ENCODE measurements around the gene RAD54L. TPM values are rescaled to one million over a fixed set of nuclear protein-coding genes. Genes with fewer than 3 reads are reported as not detected.
A peak's percentile ranks its signal among the peaks of the same experiment; 100 is the strongest.

Gene RAD54L
- total RNA-seq, 1 donor from 2014 or later, result 22.2 TPM

GRCh38 chr1:46203738-46204405 lies 43.7 kb upstream of the RAD54L start:
- peaks cover 7% of the 10 kb centered on the region for H3F3A ChIP-seq (ENCODE audit: low read depth)
- no peaks in the 10 kb centered on the region for H3K9me3 Mint-ChIP-seq
- no peaks in the 10 kb centered on the region for H4K20me1 ChIP-seq (ENCODE audit: low read depth)
- peaks cover 2% of the 10 kb centered on the region for H3K36me3 Mint-ChIP-seq
- DNase-seq (ENCODE audit: low spot score), result no peak
- no peak overlapping the region for H3K27ac ChIP-seq
- H2AFZ ChIP-seq (replicated peaks), result peak overlapping the region; percentile 98
- no peaks in the 10 kb centered on the region for H3K9me3 ChIP-seq (ENCODE audit: low read depth)
- peaks cover 4% of the 10 kb centered on the region for H3K27me3 ChIP-seq
- no peak overlapping the region for H3K9ac ChIP-seq
- H3K36me3 ChIP-seq, result no peaks in the 10 kb centered on the region
- H3K4me1 Mint-ChIP-seq, result peaks cover 40% of the 10 kb centered on the region
- H3K27ac Mint-ChIP-seq, result peak overlapping the region; percentile 74
- TF ChIP-seq EZH2 (IDR thresholded peaks at IDR 0.05) (no peak), CTCF (IDR thresholded peaks at IDR 0.05) (no peak), EZH2phosphoT487 (IDR thresholded peaks at IDR 0.05) (no peak)
- H3K4me1 ChIP-seq, result no peaks in the 10 kb centered on the region
- H3K27me3 Mint-ChIP-seq (ENCODE audit: insufficient read depth, low read depth), result peaks cover 3% of the 10 kb centered on the region
- H3K4me2 ChIP-seq, result peak overlapping the region; percentile 82
- H3K4me3 ChIP-seq, result peak overlapping the region; percentile 81
- no peaks in the 10 kb centered on the region for H3K79me2 ChIP-seq (ENCODE audit: low read depth)
- H3K4me3 Mint-ChIP-seq, result peak overlapping the region; percentile 93

GRCh38 chr1:46204406-46204742 lies 43.2 kb upstream of the RAD54L start:
- TF ChIP-seq EZH2phosphoT487 (IDR thresholded peaks at IDR 0.05), result no peak
- TF ChIP-seq CTCF (IDR thresholded peaks at IDR 0.05), result no peak
- no peak for TF ChIP-seq EZH2 (IDR thresholded peaks at IDR 0.05)
- Histone ChIP-seq H3K4me3 (peak overlapping the region; percentile 81), H3K4me1 (no peaks in the 10 kb centered on the region), H3K9ac (no peak overlapping the region), H3K4me2 (peak overlapping the region; percentile 82), H4K20me1 (ENCODE audit: low read depth) (no peaks in the 10 kb centered on the region), H3F3A (ENCODE audit: low read depth) (peaks cover 3% of the 10 kb centered on the region), H3K36me3 (no peaks in the 10 kb centered on the region), H3K79me2 (ENCODE audit: low read depth) (no peaks in the 10 kb centered on the region), H3K9me3 (ENCODE audit: low read depth) (no peaks in the 10 kb centered on the region), H2AFZ (replicated peaks) (no peak overlapping the region), H3K27me3 (peaks cover 4% of the 10 kb centered on the region), H3K27ac (no peak overlapping the region)
- H3K4me1 Mint-ChIP-seq, result peaks cover 36% of the 10 kb centered on the region
- H3K4me3 Mint-ChIP-seq, result peak overlapping the region; percentile 93
- no peaks in the 10 kb centered on the region for H3K9me3 Mint-ChIP-seq
- H3K36me3 Mint-ChIP-seq, result peaks cover 2% of the 10 kb centered on the region
- no peak for DNase-seq (ENCODE audit: low spot score)
- H3K27me3 Mint-ChIP-seq (ENCODE audit: insufficient read depth, low read depth), result peaks cover 3% of the 10 kb centered on the region
- peak overlapping the region; percentile 74 for H3K27ac Mint-ChIP-seq

- Histone ChIP-seq H3F3A (ENCODE audit: low read depth) (no peaks in the 10 kb centered on the region), H3K79me2 (ENCODE audit: low read depth) (no peaks in the 10 kb centered on the region), H3K36me3 (no peaks in the 10 kb centered on the region), H3K9ac (no peak overlapping the region), H3K9me3 (ENCODE audit: low read depth) (no peaks in the 10 kb centered on the region), H3K27ac (no peak overlapping the region), H2AFZ (replicated peaks) (no peak overlapping the region), H3K4me1 (no peaks in the 10 kb centered on the region), H3K27me3 (peaks cover 4% of the 10 kb centered on the region), H3K4me3 (no peak overlapping the region), H3K4me2 (no peak overlapping the region), H4K20me1 (ENCODE audit: low read depth) (no peaks in the 10 kb centered on the region)
- H3K9me3 Mint-ChIP-seq, result no peaks in the 10 kb centered on the region
- peak overlapping the region; percentile 64 for H3K4me3 Mint-ChIP-seq
- H3K4me1 Mint-ChIP-seq, result peaks cover 35% of the 10 kb centered on the region
- H3K27me3 Mint-ChIP-seq (ENCODE audit: insufficient read depth, low read depth), result peaks cover 2% of the 10 kb centered on the region
- H3K27ac Mint-ChIP-seq, result no peak overlapping the region
- no peak for TF ChIP-seq EZH2 (IDR thresholded peaks at IDR 0.05)
- TF ChIP-seq EZH2phosphoT487 (IDR thresholded peaks at IDR 0.05), result no peak
- DNase-seq (ENCODE audit: low spot score), result no peak
- H3K36me3 Mint-ChIP-seq, result peaks cover 2% of the 10 kb centered on the region
Measured at GRCh38 chr1:46205141-46205540, 42.4 kb upstream of the RAD54L start.

GRCh38 chr1:46205791-46206190 lies 41.8 kb upstream of the RAD54L start:
- H3K4me3 Mint-ChIP-seq, result no peak overlapping the region
- H3K4me1 ChIP-seq, result no peaks in the 10 kb centered on the region
- TF ChIP-seq EZH2phosphoT487 (IDR thresholded peaks at IDR 0.05), result no peak
- no peak for TF ChIP-seq CTCF (IDR thresholded peaks at IDR 0.05)
- no peak for TF ChIP-seq EZH2 (IDR thresholded peaks at IDR 0.05)
- peaks cover 4% of the 10 kb centered on the region for H3K27me3 ChIP-seq
- H3K4me3 ChIP-seq, result no peak overlapping the region
- H4K20me1 ChIP-seq (ENCODE audit: low read depth), result no peaks in the 10 kb centered on the region
- H3K36me3 Mint-ChIP-seq, result peaks cover 2% of the 10 kb centered on the region
- H3K27ac ChIP-seq, result no peak overlapping the region
- no peaks in the 10 kb centered on the region for H3K36me3 ChIP-seq
- H3F3A ChIP-seq (ENCODE audit: low read depth), result no peaks in the 10 kb centered on the region
- H3K4me2 ChIP-seq, result no peak overlapping the region
- no peak for DNase-seq (ENCODE audit: low spot score)
- H3K79me2 ChIP-seq (ENCODE audit: low read depth), result no peaks in the 10 kb centered on the region
- H2AFZ ChIP-seq (replicated peaks), result no peak overlapping the region
- H3K27ac Mint-ChIP-seq, result no peak overlapping the region
- H3K9ac ChIP-seq, result no peak overlapping the region
- peaks cover 35% of the 10 kb centered on the region for H3K4me1 Mint-ChIP-seq
- H3K9me3 ChIP-seq (ENCODE audit: low read depth), result no peaks in the 10 kb centered on the region
- H3K27me3 Mint-ChIP-seq (ENCODE audit: insufficient read depth, low read depth), result no peaks in the 10 kb centered on the region
- no peaks in the 10 kb centered on the region for H3K9me3 Mint-ChIP-seq

Data from neural progenitor cell (in vitro differentiated cells).